GM18517 (cell line): Measurements from ENCODE around the gene MSANTD3.
A peak's percentile ranks its signal among the peaks of the same experiment; 100 is the strongest.
"Not testable (repeated sequence)": the region's sequence is repeated elsewhere in the genome, so short reads cannot be mapped to it uniquely, and the experiment has no call there.

Experiments
- ATAC-seq: cut with Tn5 transposase; IDR thresholded peaks from one replicate; pipeline ENCODE4 v1.9.1; 2021; ENCODE audit warnings: mild to moderate bottlenecking, moderate library complexity; ENCODE audit not compliant: unreplicated experiment

The MSANTD3 gene

DNA sequence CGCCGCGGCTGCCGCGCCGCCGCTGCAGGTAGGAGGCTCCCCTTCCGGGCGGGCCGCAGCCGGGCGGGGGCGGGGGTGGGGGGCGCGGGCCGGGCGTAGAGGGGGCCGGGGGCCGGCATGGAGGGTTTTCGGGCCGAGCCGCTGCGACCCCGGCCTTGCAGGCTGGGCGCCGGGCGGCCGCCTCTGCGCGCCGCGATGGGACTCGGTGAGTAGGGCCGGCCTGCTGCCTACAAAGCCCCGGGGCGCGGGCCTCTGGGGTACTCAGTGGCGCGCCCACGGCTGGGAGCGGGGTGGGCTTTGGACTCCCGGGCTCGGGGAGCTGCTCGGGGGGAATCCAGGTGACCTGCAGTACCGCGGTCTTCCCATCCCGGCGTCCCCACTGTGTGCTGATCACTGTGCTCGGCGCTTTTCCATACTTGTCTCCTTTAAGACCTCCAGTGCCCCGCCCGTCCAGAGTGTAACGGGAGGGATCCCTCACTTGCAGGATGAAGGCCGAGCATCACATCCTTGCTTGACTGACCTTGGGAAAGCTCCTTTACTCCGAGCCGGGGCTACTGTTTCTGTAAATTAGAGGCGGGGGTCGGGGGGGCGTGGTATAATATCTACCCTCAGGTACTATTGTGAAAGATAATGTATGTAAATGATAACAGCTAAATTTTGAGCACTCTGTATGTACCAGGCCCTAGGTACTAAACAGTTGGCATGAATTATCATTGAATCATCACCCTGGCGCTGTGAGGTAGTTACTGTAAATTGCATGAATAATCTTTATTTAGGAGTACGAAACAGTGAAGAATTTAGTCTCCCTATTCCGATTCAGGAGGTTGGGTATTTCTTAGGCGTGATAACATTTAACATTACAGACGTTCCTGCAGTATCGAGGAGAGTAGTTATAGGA, 672 bp downstream of the MSANTD3 start:
- ATAC-seq: peak; percentile 47

DNA sequence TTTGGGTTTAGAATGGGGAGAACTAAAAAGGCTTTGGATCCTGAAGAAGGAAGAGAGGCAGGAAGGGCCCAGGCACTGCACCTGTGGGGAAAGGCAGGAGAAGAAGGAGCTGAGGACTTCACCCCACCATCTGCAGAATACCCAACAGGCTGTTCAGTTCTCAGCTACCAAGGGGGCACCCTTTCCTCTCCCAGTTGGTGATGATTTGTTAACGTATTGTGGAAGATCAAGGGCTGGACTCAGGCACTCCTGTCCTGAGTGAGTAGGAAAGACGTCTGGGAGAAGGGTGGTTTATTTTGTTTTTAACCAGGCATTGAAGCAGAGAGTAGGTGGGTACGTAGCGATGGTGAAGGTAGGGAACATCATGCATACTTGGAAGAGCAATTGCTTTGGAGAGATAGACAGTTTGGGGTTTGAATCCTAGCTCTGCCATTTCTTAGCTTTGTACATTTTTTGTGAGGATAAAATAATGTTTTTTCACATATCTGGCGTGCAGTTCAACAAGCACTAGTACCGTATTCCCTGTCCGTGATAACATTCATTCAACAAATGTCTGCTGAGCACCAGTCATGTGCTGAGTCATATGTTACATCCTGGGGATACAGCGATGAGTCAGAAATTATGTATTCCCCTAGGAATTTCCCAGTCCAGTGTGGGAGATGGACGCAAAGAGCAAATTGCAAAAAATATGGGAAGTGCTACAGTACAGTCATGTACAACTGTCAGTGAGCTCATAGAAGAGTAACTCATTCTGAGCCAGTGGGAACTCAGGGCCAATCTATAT, 2.1 kb downstream of the MSANTD3 start:
- no peak for ATAC-seq

DNA sequence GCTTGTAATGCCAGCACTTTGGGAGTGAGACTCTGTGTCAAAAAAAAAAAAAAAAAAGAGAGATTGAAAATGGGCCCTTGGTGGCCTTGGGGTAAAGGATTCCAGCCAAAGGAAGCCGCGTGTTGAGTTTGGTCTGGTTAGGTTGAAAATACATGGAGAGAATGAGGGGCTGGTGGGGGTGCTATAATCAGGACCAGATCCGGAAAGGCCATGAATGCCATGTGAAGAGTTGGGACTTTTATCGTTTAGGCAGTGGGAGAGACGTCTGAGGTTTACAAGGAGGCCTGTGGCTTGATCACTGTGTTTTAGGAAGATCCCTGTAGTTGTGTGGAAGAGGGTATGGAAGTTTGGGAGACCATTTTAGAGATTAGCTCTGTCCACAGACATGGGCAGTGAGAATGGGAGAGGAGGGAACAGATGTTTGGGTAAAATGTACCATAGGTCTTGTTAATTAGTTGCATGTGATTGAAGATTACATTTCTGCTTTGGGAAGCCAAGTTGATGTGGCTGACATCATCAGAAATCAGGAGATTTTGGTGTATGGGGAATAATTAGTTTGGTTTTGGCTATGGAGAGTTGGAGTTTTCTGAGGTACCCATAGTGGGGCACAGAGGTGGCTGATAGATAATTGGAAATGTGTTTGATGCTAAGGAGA, 3.5 kb downstream of the MSANTD3 start:
- no peak for ATAC-seq

DNA sequence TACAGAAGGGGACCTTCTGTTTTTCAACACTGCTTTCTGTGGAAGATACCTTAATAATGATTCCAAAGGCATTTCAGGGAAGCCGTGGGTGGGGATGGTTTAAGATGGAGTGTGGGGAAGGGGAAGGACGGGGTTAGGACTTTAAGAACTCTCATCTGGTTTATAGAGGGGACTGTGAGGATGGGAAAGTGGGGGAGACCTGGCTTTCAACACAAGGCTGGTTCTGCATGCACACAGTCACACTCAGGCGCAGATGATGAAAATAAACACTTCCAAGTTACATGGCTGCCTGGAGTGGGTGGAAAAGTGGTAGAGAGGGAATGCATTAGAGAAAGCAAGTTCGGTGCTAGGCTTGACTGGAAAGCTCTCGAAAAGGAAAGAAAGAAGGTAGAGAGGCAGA, 4.9 kb downstream of the MSANTD3 start:
- no peak for ATAC-seq

DNA sequence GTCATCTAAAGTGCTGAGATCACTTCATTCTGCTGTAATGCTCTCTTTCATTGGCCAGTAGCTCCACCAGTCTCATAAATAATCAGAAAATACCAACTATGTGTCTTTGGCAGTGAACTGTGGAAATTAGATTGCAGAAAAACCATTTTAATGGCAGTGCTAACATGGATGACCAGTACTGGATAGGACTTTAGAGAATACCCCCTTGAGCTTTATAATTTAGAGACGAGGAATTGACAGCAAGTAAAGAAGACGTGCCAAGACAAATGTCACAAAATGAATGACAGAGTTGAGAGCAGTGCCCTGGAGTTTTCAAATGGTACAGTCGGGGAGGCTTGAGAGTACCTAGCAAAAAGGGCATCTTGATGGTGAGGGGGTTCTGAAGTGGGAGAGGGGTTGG, 5.8 kb downstream of the MSANTD3 start:
- ATAC-seq: no peak

DNA sequence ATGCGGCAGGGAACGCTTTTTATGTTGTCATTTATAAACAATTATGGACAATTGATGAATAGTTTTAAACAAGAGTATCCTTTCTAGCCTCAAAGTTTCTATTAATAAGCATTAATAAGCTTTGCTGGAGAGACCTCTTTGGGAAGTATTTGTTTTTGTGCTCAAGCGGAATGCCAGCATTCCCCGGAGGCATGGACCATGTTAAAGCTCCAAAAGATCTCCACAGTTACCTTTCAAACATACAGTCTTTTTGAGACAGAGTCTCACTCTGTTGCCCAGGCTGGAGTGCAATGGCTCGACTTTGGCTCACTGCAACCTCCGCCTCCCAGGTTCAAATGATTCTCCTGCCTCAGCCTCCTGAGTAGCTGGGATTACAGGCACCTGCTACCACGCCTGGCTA, 9.6 kb downstream of the MSANTD3 start:
- no peak for ATAC-seq

DNA sequence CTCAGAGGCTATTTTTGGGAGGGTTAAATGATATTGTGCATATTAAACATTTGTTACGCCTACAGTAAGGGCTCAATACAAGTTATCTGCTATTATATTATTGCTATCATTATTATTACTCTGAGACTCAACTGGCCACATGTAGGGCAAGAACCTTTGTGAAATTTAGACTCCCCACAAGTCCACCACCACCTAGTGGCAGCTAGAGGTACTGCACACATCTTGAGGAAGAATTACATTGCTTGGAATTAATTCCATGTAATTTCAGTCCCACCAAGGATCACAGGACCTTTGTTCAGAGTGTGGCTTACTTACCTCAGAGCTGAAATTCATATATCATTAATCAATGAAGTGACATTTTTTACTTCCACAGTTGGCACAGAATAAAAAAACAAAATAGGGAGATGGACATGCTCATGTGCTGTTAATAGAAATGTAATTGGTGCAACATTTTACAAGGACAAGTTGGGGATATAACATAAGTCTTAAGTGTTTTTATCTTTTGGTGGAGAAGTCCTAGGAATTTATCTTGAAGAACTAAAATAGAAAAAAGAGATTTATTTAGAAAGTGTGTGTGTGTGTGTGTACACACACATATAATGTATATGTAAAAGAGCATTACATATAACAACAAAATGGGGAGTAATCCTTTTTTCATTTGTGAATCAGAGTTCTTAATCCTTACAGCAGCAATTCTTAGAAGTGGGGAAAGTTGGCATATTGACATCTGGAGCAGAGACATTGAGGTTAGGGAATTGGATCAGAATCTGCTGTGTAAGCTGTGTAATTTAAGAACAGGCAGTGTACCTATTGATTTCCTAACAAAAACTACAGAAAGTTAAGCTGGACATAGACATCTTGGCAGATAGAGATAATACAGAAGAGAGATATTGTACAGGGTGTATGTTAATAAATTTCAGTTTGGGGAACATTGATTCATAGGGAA, 11.2 kb downstream of the MSANTD3 start:
- peak; percentile 72 for ATAC-seq

DNA sequence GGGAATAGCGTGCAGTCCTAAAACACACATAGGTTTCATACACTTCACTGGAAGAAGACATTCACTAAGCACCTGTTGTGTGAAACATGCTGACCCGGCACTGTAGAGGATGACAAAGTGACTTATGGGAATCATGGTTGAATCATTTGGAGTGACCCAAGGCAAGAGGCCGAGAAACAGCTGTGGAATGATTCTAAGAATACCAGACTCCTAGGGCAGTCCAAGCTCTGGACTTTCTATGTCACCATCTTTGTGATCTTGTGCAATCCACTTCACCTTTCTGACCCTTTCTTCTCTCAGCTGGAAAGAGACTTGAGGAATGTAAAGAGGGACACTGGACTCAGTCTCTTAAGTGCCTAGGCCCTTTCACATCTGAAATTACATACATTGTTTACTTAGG, 13.1 kb downstream of the MSANTD3 start:
- ATAC-seq: no peak

DNA sequence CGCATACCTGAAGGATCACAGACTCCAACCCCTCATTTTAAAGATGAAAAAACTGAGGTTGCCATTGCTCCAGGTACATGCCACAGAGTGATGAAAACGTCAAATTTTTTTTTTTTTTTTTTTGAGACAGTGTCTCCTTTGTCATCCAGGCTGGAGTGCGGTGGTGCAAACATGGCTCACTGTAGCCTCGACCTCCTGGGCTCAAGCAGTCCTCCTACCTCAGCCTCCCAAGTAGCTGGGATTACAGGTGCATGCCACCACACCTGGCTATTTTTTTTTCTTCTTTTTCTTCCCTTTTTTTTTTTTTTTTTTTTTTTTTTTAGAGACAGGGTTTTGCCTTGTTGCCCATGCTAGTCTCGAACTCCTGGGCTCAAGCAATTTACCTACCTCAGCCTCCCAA, 13.5 kb downstream of the MSANTD3 start:
- not testable (repeated sequence) for ATAC-seq

DNA sequence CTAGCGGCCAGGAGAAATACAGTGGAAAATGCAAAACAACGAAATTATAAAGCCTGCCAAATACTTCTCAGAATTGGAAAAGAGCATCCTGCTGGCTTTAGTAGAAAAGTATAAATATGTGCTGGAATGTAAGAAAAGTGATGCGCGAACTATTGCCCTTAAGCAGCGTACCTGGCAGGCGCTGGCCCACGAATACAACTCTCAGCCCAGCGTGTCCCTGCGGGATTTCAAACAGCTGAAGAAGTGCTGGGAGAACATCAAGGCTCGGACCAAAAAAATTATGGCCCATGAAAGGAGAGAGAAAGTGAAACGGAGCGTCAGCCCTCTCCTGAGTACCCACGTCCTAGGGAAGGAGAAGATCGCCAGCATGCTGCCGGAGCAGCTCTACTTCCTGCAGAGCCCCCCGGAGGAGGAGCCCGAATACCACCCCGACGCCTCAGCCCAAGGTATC, 15.0 kb downstream of the MSANTD3 start:
- no peak for ATAC-seq

DNA sequence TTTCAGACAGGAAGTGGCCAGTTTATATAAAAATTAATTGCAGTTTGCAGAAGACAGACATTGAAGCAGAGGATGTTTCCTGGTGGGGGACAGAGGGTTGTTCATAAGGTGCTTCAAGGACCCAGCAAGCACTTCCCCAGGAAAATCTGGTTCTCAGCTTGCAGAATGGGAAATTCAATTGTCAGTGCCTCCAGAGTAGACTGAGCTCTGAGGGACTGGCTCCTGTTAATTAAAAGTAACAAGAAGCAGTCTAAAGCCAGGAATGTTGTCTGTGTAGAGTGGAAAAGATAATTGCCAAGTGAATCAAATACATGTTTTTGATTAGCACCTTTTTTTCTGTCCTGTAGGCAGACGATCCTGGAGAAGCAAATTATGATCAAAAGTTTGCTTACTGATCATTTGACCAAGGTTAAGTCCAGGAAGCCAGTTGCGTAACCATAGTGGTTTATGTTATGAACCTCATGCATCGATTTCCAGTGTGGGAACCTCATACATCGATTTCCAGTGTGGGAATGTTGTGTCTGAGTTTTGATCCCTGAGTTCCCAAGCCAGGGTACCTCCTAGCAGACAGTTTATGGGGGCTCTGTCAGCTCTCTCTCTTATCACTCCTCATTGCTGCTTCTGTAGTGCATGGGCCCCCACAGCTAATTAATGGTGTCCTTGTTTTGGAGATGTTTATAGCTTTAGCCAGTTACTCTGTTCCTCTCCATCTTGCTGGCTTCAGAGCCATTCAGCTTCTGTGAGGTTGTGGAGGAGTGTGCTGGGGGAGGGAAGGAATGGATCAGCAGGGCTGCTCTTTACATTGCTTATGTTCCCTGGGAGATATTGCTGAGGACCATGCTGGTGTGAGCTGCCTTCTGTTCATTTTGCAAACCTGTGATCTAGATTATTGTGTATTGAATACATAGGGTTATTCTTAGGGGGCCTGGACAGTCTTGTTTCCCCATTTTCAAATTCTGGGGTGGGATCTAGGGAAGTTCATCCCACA, 17.1 kb downstream of the MSANTD3 start:
- ATAC-seq: no peak

DNA sequence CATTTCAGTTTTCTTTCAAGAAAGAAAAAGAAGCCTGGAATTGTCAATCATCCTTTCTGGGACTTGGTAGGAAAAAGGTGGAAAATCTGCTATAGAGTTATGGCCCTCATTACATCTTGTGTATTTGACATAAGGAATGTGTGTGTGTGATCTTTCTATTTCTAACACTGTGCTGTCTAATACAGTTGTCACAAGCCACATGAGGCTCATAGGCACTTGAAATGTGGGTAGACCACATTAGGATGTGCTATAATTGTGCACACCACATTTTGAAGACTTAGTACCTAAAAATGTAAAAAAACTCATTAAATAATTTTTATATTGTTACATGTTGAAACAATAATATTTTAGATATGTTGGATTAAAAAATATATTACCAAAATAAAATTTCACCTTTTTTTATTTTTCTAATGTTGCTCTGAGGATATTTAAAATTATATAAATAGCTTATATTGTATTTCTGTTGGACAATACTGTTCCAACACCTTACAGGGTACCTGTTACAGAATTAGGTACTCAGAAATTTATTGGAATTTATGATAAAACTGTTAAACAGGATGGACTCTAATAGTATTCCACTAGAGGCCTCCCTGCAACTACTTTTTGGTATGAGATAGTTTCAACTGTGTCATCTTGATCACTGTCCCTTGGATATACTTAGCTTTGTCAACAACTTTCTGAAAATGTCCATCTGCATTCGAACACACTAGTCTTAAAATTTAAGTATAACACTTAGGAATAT, 18.4 kb downstream of the MSANTD3 start:
- no peak for ATAC-seq

DNA sequence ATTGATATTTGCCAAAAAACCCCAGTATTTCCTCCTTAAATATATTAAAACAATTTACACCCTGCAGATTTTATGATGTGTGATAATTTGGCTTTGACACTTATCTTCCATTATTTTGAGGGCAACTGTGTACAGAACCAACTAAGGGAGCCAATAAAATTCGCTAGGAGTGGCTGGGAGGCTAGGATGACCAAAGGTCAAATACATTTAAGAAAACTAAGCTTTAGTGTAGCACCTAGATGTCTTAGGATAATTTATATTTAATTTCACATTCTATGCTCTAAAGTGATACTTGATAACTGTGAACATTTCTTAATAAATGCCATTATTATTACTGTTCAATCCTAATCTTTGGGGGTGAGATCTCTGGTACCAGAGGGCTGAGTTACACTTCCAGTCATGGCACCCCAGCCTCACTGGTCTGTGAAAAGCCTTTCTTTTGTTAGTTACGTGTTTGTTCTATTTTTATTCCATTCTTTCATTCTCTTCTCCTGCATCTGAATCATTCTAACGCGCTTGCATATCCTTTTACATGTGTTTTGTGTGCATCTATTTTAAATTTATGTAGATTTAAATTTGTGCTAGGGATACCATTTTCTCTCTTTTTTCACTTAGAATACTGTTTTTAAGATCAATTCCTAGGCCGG, 19.1 kb downstream of the MSANTD3 start:
- ATAC-seq: no peak

DNA sequence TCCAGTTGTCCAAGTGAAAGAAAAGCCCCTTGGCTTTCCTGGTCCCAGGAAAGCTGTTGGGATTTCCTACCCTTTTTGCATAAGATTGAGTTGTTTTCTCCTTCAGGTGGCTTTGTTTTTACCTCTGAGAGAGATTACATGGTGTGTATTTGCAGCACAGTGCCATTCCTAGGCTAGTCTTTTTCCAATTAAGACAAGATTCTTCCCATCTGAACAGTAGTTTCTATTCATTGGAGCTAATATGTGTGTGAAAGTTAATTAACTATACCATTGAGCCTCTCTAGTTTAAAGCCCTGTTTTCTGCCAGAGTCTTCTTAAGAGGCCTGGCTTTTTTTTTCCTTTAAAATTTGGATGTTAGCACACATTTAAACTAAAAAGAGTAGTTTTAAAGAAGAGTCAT, 20.1 kb downstream of the MSANTD3 start:
- no peak for ATAC-seq

DNA sequence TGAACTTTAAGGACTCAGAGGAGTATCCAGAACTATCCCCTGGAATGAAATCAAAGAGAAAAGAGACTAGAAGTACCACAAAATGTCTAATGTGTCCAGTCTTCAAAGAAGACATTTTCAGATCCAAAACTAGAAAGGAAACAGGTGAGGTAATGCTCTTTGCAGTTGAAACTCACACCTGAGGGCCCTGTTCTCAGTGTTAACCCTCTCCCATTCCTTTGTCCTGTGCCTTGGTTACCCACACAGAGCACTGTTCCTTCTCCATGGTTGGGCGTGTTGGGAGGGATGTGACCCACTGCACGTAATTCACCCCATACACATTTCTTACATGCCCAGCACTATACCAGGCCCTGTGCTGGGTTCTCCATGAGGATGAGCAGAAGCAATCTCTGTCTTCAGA, 21.3 kb downstream of the MSANTD3 start:
- ATAC-seq: no peak

DNA sequence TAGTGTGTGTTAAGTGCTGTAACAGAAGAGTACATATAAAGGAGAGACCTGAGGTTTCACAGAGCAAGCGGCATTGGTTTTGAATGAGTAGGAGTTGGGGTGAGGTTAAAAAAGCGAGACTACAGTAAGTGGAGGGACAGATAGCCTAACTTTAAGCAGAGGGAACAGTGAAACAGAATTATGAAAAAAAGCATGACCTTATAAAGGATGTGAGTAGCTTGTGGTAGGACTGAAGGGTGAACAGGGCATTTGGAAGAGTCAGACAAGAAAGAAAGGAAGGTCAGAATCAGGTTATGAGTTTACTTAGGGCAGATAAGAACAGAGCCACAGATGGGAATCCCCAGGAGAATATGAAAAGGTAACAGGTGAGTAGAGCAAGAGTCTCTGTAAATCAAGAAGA, 22.5 kb downstream of the MSANTD3 start:
- ATAC-seq: no peak

DNA sequence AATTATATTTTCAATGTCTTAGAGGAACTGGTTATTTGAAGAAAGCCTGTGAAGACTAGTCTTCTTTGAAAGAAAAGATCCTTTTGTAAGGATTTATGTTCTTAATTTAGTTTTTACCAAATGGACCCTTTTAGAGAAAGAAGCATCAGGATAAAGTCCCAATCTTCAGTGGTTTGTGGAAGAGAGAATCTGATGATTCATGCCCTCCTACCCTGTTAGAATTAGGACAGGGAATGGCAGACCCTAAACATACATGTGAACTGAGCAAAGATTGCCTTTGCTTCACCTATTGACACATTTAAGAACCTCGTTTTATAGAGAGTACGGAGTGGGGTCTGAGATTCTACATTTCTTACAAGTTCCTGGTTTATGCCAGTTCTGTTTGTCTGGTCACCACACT, 26.0 kb downstream of the MSANTD3 start:
- ATAC-seq: no peak

DNA sequence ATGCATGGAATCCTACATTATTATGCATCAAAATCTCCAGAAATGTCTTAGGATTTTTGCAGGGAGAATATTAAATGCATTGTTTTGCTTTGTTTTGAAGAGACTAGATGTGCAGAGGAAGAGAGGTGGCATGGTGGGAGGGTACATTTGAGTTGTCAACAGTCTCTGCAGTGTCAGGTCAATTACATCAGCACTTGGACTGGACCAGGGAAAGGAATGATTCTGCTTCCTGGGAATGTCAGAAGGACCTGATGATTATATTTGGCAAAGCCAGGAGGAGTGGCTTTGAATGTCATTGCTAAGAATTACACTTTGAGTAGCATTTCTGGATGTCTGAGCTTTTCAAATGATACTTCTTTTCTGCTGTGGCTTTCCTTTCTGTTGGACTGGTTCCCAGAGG, 28.5 kb downstream of the MSANTD3 start:
- no peak for ATAC-seq
